NCI-H187 treated with DMSO at 0.1 percent for 48 hours (cell line): Measurements from ENCODE around the gene SNRPD3.
"Not testable (repeated sequence)": the region's sequence is repeated elsewhere in the genome, so short reads cannot be mapped to it uniquely, and the experiment has no call there.

Experiments used
- DNase-seq: peaks from one replicate; lab custom pipeline; 2025; lab: John Stamatoyannopoulos, UW

Gene SNRPD3

GRCh38 chr22:24555165-24556039, at the start of gene SNRPD3:
Gene SNRPD3 (plus strand): TSS chr22:24555999. CDS start chr22:24557675, 1,676 bp downstream.
- peak; percentile 64 for DNase-seq

GRCh38 chr22:24506802-24507438, 48.9 kb upstream of the SNRPD3 start:
- DNase-seq = peak; percentile 69

GRCh38 chr22:24507716-24508115, 48.1 kb upstream of the SNRPD3 start:
- DNase-seq = no peak

- DNase-seq = no peak
Observed at GRCh38 chr22:24510637-24511625, 44.9 kb upstream of the SNRPD3 start.

DNA sequence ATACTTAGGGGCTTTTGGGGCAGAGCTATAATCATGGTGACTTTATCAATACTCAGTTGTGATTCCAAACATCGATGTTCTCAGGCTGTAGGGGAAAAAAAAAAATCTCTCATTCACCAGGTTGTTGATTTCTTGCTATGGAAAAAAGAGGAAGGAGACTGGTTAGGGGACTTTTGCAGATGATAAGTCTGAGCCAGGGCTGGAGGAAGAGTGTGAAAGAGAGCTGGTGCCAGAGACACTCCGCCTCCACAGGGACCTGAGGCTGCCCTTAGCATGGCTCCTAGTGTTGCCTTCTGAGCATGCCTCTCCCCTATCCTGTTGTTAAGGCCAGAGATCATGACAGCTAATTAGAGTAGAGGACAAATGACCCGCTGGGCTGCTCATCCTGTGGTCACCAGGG, 43.8 kb upstream of the SNRPD3 start:
- DNase-seq = no peak

- no peak for DNase-seq
Observed at GRCh38 chr22:24513378-24514240, 42.2 kb upstream of the SNRPD3 start.

GRCh38 chr22:24514241-24515026, 41.4 kb upstream of the SNRPD3 start:
- no peak for DNase-seq

GRCh38 chr22:24515027-24515338, 40.8 kb upstream of the SNRPD3 start:
- no peak for DNase-seq

GRCh38 chr22:24516301-24516737, 39.5 kb upstream of the SNRPD3 start:
- DNase-seq = no peak

- DNase-seq = no peak
Observed at GRCh38 chr22:24517446-24517845, 38.4 kb upstream of the SNRPD3 start.

DNA sequence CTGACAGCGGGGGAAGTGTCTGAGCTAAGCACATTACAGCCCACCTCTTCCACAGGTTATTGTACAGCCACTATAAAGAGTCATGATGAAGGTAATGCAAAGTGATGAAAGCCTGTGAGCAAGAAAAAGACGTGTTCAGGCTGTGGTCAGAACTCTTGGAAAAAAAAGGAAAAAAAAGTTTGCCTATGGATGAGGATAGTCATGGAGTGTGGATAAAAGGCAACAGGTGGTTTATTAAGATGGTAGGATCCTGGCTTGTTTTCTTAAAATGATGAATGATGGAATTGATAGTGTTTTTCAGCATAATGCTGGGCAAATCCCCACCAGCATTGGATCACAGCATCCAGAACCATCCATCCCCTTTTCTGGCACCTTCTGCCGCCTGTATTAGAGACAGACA, 37.6 kb upstream of the SNRPD3 start:
- no peak for DNase-seq

- DNase-seq = no peak
Observed at GRCh38 chr22:24518771-24519485, 36.9 kb upstream of the SNRPD3 start.

- DNase-seq = no peak
Observed at GRCh38 chr22:24519496-24519895, 36.3 kb upstream of the SNRPD3 start.

- DNase-seq = no peak
Observed at GRCh38 chr22:24521791-24522245, 34.0 kb upstream of the SNRPD3 start.

DNA sequence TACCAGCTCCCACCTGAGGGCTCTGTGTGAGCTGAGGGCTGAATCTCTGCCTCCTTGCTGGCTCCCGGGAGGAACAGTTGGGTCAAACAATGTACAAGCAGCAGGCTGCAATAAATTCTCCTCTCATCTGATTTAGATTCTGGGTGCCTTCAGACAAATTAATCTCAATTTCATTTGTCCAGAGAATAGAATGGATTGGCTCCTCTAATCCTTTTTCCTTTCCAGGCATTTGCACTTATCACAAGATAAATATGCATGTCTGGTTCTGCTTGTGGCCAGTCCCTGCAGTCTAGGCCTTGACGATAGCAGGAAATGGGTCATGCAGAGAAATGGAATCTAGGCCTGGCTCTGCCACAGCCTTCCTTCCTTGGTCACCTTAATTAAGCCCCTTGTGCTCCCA, 31.9 kb upstream of the SNRPD3 start:
- DNase-seq = no peak

- peak; percentile 19 for DNase-seq
Observed at GRCh38 chr22:24525416-24526037, 30.3 kb upstream of the SNRPD3 start.

DNA sequence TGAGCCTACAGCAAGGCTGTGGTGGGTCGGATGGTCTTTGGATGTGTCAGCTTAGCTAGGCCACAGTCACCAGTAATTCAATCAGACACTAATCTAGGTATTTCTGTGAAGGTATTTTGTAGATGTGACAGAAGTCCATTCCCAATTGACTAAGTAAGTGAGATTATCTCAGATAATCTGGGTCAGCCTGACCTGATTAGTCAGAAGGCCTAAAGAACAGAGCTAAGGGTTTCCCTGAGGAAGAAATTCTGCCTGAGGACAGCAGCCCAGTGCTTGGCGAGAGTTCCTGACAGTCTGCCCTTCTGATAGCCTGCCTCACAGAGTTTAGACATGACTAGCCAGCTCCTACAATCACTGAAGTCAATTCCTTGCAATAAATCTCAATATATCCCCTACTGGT, 29.6 kb upstream of the SNRPD3 start:
- no peak for DNase-seq

- no peak for DNase-seq
Observed at GRCh38 chr22:24529898-24530297, 25.9 kb upstream of the SNRPD3 start.

GRCh38 chr22:24530968-24531367, 24.8 kb upstream of the SNRPD3 start:
- not testable (repeated sequence) for DNase-seq
